GM12878 (cell line): Measurements from ENCODE around the gene C1orf21. TPM values are rescaled to one million over a fixed set of nuclear protein-coding genes. Genes with fewer than 3 reads are reported as not detected.

Source experiments
- ATAC-seq: fragments of 200-7000 bp; cut with Tn5 transposase; 3 replicates; pipeline ENCODE4 v1.9.1; 2020; ENCODE audit warnings: mild to moderate bottlenecking, moderate library complexity
- BruUV-seq: library from RNA; stranded (reverse); fragments of 400-500 nt; replicated peaks from 2 replicates; lab custom pipeline; 2021; lab: Mats Ljungman, UMichigan
- CTCF ChIA-PET: fragments of 300-600 bp; sonication (Branson Sonifier 250); formaldehyde crosslinking; extraction: SDS; loops from one replicate; lab custom pipeline; 2021; ENCODE audit warnings: inconsistent platforms; lab: Yijun Ruan, JAX
- POLR2A ChIA-PET: fragments of 350-600 bp; formaldehyde crosslinking; extraction: SDS; loops from one replicate; lab custom pipeline; 2021; ENCODE audit warnings: inconsistent platforms; lab: Charles Lee
- RAD21 ChIA-PET: fragments of 300-600 bp; sonication (Branson Sonifier 250); formaldehyde crosslinking; loops from one replicate; lab custom pipeline; 2023; ENCODE audit warnings: antibody characterized with exemption; ENCODE audit not compliant: unreplicated experiment; lab: Charles Lee
- SMC1A ChIA-PET: fragments of 300-600 bp; sonication (Branson Sonifier 250); formaldehyde crosslinking; loops from one replicate; lab custom pipeline; 2023; ENCODE audit not compliant: unreplicated experiment, uncharacterized antibody; lab: Charles Lee
- DNase-seq: peaks from one replicate; pipeline ENCODE4 v3.0.0-alpha.2; 2011; ENCODE audit warnings: low read depth, low spot score
- FAIRE-seq: peaks from 3 replicates; lab custom pipeline; 2011; peaks lifted over from hg19 to GRCh38; lab: Jason Lieb, UNC
- H2AFZ ChIP-seq: 2 replicates; pipeline ENCODE4 v1.6.0; 2011; ENCODE audit warnings: low read depth, low read length, control low read depth; ENCODE audit not compliant: control insufficient read depth
- H3K27ac ChIP-seq: 2 replicates; pipeline ENCODE4 v1.5.1; 2011; ENCODE audit warnings: control low read depth; ENCODE audit not compliant: control insufficient read depth, insufficient read depth
- H3K27me3 ChIP-seq, 2 experiments: replicated peaks in 1 of 2; 2 replicates each; pipeline versions ENCODE4 v1.6.0 to v1.6.1; 2011; ENCODE audit warnings: low read length in 1 of 2; ENCODE audit not compliant: control insufficient read depth in 2 of 2, insufficient read depth in 2 of 2
- H3K36me3 ChIP-seq, 2 experiments: 2 replicates each; pipeline ENCODE4 v1.5.1; 2011; ENCODE audit warnings: low read length in 1 of 2; ENCODE audit not compliant: control insufficient read depth in 2 of 2, insufficient read depth in 2 of 2
- H3K4me1 ChIP-seq: 2 replicates; pipeline ENCODE4 v1.6.1; 2011; ENCODE audit warnings: mild to moderate bottlenecking, low read length, moderate library complexity, mixed read lengths; ENCODE audit not compliant: control insufficient read depth, insufficient read depth
- H3K4me2 ChIP-seq: 2 replicates; pipeline ENCODE4 v1.6.0; 2011; ENCODE audit warnings: control low read depth; ENCODE audit not compliant: control insufficient read depth, insufficient read depth
- H3K4me3 ChIP-seq: fragments of 200-600 bp; sonication (generic); 2 replicates; pipeline ENCODE4 v1.5.1; 2016
- H3K79me2 ChIP-seq: 2 replicates; pipeline ENCODE4 v1.6.0; 2011; ENCODE audit warnings: low read length; ENCODE audit not compliant: control insufficient read depth, insufficient read depth
- H3K9ac ChIP-seq: 2 replicates; pipeline ENCODE4 v1.8.0; 2011; ENCODE audit warnings: low read length, control low read depth, mixed read lengths; ENCODE audit not compliant: control insufficient read depth, insufficient read depth
- H3K9me3 ChIP-seq: replicated peaks from 3 replicates; pipeline ENCODE4 v1.5.1; 2011; ENCODE audit warnings: mild to moderate bottlenecking, low read length; ENCODE audit not compliant: control insufficient read depth, insufficient read depth
- H4K20me1 ChIP-seq: 2 replicates; pipeline ENCODE4 v1.6.0; 2011; ENCODE audit not compliant: control insufficient read depth, insufficient read depth
- ATF7 ChIP-seq: fragments of 450-650 bp; IDR thresholded peaks from 2 replicates; pipeline ENCODE4 v1.6.1; 2016; ENCODE audit warnings: low read depth, mild to moderate bottlenecking
- EP300 ChIP-seq, 2 experiments: fragments of 150-350 bp in 1 of 2; IDR thresholded peaks; 2 replicates each; pipeline ENCODE4 v1.6.1; 2011 to 2012; ENCODE audit warnings: low read depth in 2 of 2, low read length in 2 of 2, borderline replicate concordance in 1 of 2, improper control_type of control experiment in 1 of 2, inconsistent platforms in 1 of 2; ENCODE audit not compliant: control insufficient read depth in 1 of 2
- HCFC1 ChIP-seq: fragments of 150-350 bp; IDR thresholded peaks from 2 replicates; pipeline ENCODE4 v1.6.1; 2014; ENCODE audit warnings: low read length
- IRF4 ChIP-seq: IDR thresholded peaks from 2 replicates; pipeline ENCODE4 v1.6.1; 2011; ENCODE audit warnings: low read depth, low read length
- RELA ChIP-seq: fragments of 450-650 bp; IDR thresholded peaks from 2 replicates; pipeline ENCODE4 v1.8.0; 2014; ENCODE audit warnings: borderline replicate concordance; ENCODE audit not compliant: partially characterized antibody
- STAT3 ChIP-seq: IDR thresholded peaks from 2 replicates; pipeline ENCODE4 v1.6.1; 2011; ENCODE audit warnings: low read depth, low read length, improper control_type of control experiment
- TAF1 ChIP-seq: IDR thresholded peaks from 2 replicates; pipeline ENCODE4 v1.6.1; 2011; ENCODE audit warnings: mild to moderate bottlenecking, low read depth, low read length, borderline replicate concordance
- ZNF274 ChIP-seq: IDR thresholded peaks from one replicate; pipeline ENCODE4 v1.8.0; 2011; ENCODE audit not compliant: insufficient read length, insufficient read depth
- WGBS: methylation state at CpG from one replicate; pipeline ENCODE4 v1.1.6; 2016; ENCODE audit warnings: low lambda C conversion rate; ENCODE audit not compliant: insufficient replicate concordance, insufficient coverage; ENCODE audit errors: missing lambda C conversion rate; 5-methylcytosine and 5-hydroxymethylcytosine counted together
- in situ Hi-C: fragments of 300-500 bp; cut with MboI; formaldehyde crosslinking; loops from 9 replicates; pipeline ENCODE4 v1.14.3; 2018; ENCODE audit warnings: mixed read lengths
- intact Hi-C: fragments of 100-400 bp; cut with micrococcal nuclease; formaldehyde crosslinking; loops from one replicate; pipeline ENCODE4 v1.14.2; 2022; ENCODE audit not compliant: unreplicated experiment
- polyA plus RNA-seq, 11 experiments: library from polyadenylated mRNA; depleted of rRNA in 4 of 11; unstranded in 6 of 11; stranded (reverse) in 5 of 11; fragments of >200 nt; fragmentation: Nextera tagmentation in 4 of 11; fragmentation: Illumina TruSeq in 1 of 11; extraction: Ambion mirVana in 4 of 11; extraction: Trizol in 1 of 11; gene quantifications; 1 replicate in 1 of 11; 2 replicates in 10 of 11; pipeline versions ENCODE4 v1.2.1 to v1.2.3, GENCODE V29; 2011 to 2016; ENCODE audit warnings: inconsistent platforms in 2 of 11, missing spikeins in 2 of 11, low read depth in 1 of 11
- total RNA-seq, 4 experiments: library from RNA; depleted of rRNA in 3 of 4; stranded (reverse); fragments of >200 nt in 3 of 4; fragmentation: Illumina TruSeq in 1 of 4; extraction: Trizol in 1 of 4; gene quantifications; 2 replicates each; pipeline versions ENCODE4 v1.2.1 to v1.2.3, GENCODE V29; 2013 to 2021
- TF ChIP-seq, protein P1 (sequence below): IDR thresholded peaks from 2 replicates; pipeline ENCODE4 v1.6.1; 2011; ENCODE audit warnings: borderline replicate concordance, low read depth, mild to moderate bottlenecking, moderate library complexity, low read length; ENCODE audit not compliant: insufficient read depth, poor library complexity, severe bottlenecking
- TF ChIP-seq, protein P2 (sequence below): IDR thresholded peaks from 2 replicates; pipeline ENCODE4 v1.6.1; 2012; ENCODE audit warnings: improper control_type of control experiment, low read depth, low read length; ENCODE audit not compliant: insufficient replicate concordance

The C1orf21 gene
- total and polyA plus RNA-seq, 10 of the 15 experiments (the other 5 are each of a cell fraction or from before 2014, with no cell fraction given) = 0.03 to 1.6 (median 0.17) TPM; not detected in 3

DNA sequence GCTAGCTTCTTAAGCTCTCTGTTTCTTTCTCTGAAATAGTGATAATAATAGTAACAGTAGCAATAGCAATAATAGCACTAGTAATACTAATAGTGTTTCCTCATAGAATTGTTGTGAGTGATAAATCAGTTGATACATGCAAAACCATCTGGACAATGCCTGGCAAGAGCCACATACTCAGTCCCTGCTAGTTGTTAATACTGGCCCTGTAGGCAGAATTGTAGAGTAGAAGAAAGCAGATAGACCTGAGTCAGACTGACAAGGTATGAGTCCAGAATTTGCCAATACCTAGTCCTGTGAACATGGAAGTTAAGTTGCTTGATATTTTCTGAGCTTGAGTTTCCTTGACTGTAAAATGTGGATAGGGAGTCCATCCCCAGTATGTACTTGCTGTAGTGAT lies 171.9 kb downstream of the C1orf21 start:
- SMC1A ChIA-PET = interaction anchor here (1.6 kb wide), 1 partner anchor 483 kb away, joined by 4 read pairs; no protein-coding TSS in a partner anchor
- FAIRE-seq = no peak
- Histone ChIP-seq H3K4me2 (no peak overlapping the region), H3K9me3 (no peaks in the 10 kb centered on the region), H3K9ac (no peak overlapping the region), H3K4me1 (no peaks in the 10 kb centered on the region; the same call in 1 of the 2 replicates), H3K79me2 (no peaks in the 10 kb centered on the region), H4K20me1 (no peaks in the 10 kb centered on the region), H3K27me3 (peaks cover 0 to 1% of the 10 kb centered on the region in 2 experiments; a peak in 1 of 4 replicates), H3K27ac (no peak overlapping the region), H2AFZ (no peak overlapping the region), H3K4me3 (no peak overlapping the region), H3K36me3 (no peaks in the 10 kb centered on the region)
- TF ChIP-seq, protein P1, sequence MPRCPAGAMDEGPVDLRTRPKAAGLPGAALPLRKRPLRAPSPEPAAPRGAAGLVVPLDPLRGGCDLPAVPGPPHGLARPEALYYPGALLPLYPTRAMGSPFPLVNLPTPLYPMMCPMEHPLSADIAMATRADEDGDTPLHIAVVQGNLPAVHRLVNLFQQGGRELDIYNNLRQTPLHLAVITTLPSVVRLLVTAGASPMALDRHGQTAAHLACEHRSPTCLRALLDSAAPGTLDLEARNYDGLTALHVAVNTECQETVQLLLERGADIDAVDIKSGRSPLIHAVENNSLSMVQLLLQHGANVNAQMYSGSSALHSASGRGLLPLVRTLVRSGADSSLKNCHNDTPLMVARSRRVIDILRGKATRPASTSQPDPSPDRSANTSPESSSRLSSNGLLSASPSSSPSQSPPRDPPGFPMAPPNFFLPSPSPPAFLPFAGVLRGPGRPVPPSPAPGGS = no peak
- intact Hi-C loops = no loop called here
- POLR2A ChIA-PET = no interaction called here
- no TSS peak for BruUV-seq
- CTCF ChIA-PET = interaction anchor here (1.1 kb wide), 1 partner anchor 15 kb away, joined by 3 read pairs; no protein-coding TSS in a partner anchor
- no peak for DNase-seq
- no peak for ATAC-seq
- RAD21 ChIA-PET = no interaction called here
- in situ Hi-C loops = no loop called here

DNA sequence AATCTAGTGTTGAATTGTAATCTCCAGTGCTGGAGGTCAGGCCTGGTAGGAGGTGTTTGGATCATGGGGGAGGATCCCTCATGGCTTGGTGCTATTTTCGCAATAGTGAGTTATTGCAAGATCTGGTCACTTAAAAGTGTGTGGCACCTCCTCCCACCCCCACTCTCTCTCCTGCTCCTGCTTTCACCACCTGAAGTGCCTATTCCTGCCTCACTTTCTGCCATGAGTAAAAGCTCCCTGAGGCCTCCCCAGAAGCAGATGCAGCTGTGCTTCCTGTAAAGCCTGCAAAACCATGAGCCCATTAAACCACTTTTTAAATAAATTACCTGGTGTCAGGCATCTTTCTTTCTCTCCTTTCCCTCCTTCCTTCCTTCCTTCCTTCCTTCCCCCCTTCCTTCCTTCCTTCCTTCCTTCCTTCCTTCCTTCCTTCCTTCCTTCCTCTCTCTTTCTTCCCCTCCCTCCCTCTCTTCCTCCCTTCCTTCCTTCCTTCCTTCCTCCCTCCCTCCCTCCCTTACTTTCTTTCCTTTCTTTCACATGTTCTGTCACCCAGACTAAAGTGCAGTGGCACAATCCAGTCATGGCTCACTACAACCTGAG lies 172.4 kb downstream of the C1orf21 start:
- CTCF ChIA-PET = no interaction called here
- no peak overlapping the region for H3K4me3 ChIP-seq
- FAIRE-seq (no peak), DNase-seq (no peak), ATAC-seq (no peak)
- H3K27ac ChIP-seq = no peak overlapping the region
- intact Hi-C loops = no loop called here
- no peak overlapping the region for H2AFZ ChIP-seq
- no TSS peak for BruUV-seq
- H3K9ac ChIP-seq = no peak overlapping the region
- SMC1A ChIA-PET = no interaction called here
- H4K20me1 ChIP-seq = no peaks in the 10 kb centered on the region
- H3K9me3 ChIP-seq = no peaks in the 10 kb centered on the region
- H3K27me3 ChIP-seq = no peaks in the 10 kb centered on the region; a peak in 1 of 4 replicates
- RAD21 ChIA-PET = no interaction called here
- H3K79me2 ChIP-seq = no peaks in the 10 kb centered on the region
- in situ Hi-C loops = no loop called here
- 90% methylated on average over 1 of the region's 1 CpG for WGBS
- POLR2A ChIA-PET = no interaction called here
- H3K4me1 ChIP-seq = no peaks in the 10 kb centered on the region; the same call in 1 of the 2 replicates
- no peak overlapping the region for H3K4me2 ChIP-seq
- no peaks in the 10 kb centered on the region for H3K36me3 ChIP-seq
- TF ChIP-seq RELA (no peak), TAF1 (no peak), EP300 (IDR thresholded peaks at IDR 0.05; ENCODE audit: borderline replicate concordance in 1 of 2, control insufficient read depth in 1 of 2, low read depth in 2 of 2, low read length in 2 of 2) (no peak), ZNF274 (no peak), STAT3 (no peak), IRF4 (no peak), ATF7 (no peak), HCFC1 (no peak)
- TF ChIP-seq, protein P2, sequence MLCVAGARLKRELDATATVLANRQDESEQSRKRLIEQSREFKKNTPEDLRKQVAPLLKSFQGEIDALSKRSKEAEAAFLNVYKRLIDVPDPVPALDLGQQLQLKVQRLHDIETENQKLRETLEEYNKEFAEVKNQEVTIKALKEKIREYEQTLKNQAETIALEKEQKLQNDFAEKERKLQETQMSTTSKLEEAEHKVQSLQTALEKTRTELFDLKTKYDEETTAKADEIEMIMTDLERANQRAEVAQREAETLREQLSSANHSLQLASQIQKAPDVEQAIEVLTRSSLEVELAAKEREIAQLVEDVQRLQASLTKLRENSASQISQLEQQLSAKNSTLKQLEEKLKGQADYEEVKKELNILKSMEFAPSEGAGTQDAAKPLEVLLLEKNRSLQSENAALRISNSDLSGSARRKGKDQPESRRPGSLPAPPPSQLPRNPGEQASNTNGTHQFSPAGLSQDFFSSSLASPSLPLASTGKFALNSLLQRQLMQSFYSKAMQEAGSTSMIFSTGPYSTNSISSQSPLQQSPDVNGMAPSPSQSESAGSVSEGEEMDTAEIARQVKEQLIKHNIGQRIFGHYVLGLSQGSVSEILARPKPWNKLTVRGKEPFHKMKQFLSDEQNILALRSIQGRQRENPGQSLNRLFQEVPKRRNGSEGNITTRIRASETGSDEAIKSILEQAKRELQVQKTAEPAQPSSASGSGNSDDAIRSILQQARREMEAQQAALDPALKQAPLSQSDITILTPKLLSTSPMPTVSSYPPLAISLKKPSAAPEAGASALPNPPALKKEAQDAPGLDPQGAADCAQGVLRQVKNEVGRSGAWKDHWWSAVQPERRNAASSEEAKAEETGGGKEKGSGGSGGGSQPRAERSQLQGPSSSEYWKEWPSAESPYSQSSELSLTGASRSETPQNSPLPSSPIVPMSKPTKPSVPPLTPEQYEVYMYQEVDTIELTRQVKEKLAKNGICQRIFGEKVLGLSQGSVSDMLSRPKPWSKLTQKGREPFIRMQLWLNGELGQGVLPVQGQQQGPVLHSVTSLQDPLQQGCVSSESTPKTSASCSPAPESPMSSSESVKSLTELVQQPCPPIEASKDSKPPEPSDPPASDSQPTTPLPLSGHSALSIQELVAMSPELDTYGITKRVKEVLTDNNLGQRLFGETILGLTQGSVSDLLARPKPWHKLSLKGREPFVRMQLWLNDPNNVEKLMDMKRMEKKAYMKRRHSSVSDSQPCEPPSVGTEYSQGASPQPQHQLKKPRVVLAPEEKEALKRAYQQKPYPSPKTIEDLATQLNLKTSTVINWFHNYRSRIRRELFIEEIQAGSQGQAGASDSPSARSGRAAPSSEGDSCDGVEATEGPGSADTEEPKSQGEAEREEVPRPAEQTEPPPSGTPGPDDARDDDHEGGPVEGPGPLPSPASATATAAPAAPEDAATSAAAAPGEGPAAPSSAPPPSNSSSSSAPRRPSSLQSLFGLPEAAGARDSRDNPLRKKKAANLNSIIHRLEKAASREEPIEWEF = no peak
